ENCODE measurements around the gene CCDC14.
"Not testable (repeated sequence)": the region's sequence is repeated elsewhere in the genome, so short reads cannot be mapped to it uniquely, and the experiment has no call there.

The CCDC14 gene

DNA sequence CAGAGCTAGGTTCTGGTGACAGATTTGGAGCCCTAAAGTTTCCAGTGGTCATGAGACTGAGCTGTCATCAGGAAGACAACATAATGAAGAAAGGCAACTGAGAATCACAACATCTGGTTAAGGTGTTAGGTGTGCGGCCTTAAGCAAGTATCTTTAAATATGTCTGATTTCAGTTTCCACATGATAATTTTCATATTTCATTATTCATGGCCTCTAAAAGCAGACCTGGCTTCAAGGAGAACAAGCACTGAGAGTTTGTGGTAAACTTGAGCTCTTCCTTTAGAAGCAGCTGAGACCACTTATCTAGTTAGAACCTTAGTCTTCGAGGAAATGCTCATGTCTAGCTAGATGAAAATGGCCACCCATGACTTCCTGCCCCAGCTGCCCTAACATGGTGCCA is 51.2 kb downstream of the CCDC14 start:
- Mint-ChIP-seq H3K4me1 (ENCODE audit: low read depth) (no peaks in the 10 kb centered on the region), H3K36me3 (ENCODE audit: low read depth) (no peaks in the 10 kb centered on the region), H3K27me3 (ENCODE audit: low read depth) (peaks cover 3% of the 10 kb centered on the region), H3K9me3 (no peaks in the 10 kb centered on the region), H3K27ac (no peak overlapping the region), H3K4me3 (no peak overlapping the region)
- DNase-seq (ENCODE audit: low spot score): no peak

DNA sequence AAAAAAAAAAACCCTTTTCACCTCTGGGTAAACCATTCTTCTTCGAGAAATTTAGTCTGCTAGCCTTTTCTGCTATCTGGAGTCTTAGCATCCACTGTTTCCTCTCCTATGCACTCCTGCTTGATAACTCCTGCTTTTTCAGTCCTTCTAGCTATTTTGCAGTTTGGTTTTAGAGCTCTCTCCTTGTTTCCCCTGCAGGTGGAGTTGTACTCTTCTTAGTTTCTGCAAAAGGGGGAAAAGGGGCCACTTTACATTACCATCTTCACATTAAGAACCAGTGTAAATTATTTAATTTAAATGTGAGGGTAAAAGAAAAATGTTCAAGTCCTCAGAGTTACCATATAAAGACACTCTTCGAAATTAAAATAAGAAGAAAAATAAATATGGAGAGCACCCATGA is 53.3 kb downstream of the CCDC14 start:
- H3K36me3 Mint-ChIP-seq (ENCODE audit: low read depth): no peaks in the 10 kb centered on the region
- no peak overlapping the region for H3K27ac Mint-ChIP-seq
- no peaks in the 10 kb centered on the region for H3K9me3 Mint-ChIP-seq
- no peak for DNase-seq (ENCODE audit: low spot score)
- H3K27me3 Mint-ChIP-seq (ENCODE audit: low read depth): peaks cover 3% of the 10 kb centered on the region
- no peak overlapping the region for H3K4me3 Mint-ChIP-seq
- H3K4me1 Mint-ChIP-seq (ENCODE audit: low read depth): no peaks in the 10 kb centered on the region

DNA sequence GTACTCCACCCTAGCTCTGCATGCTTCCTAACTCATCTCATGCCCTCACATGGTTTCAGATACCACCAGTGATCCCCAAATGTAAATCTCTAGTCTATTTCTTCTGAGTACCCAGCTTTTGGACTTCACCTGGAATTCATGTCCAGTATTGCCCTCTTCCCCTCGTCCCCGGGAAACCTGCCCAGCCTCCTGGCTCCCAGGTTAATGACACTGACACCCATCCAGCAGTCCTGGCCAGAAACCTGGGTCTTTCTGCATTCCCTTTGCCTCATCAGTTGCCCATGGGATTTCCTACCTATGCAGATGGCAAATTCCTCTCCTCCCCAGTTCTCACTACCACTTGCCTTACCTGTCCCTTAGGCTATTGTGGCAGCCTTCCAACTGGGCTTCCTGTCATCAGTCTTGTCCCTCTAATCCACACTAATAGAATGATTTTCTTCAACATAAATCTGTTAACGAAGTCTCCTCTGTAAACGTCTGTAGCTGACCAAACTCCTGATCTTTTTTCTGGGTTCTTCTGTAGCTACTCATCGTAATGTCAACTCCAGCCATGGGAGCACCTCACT is 61.6 kb downstream of the CCDC14 start:
- no peaks in the 10 kb centered on the region for H3K4me1 Mint-ChIP-seq (ENCODE audit: low read depth)
- DNase-seq (ENCODE audit: low spot score): no peak
- H3K36me3 Mint-ChIP-seq (ENCODE audit: low read depth): no peaks in the 10 kb centered on the region
- H3K4me3 Mint-ChIP-seq: no peak overlapping the region
- H3K27ac Mint-ChIP-seq: no peak overlapping the region
- peaks cover 12% of the 10 kb centered on the region for H3K27me3 Mint-ChIP-seq (ENCODE audit: low read depth)
- no peaks in the 10 kb centered on the region for H3K9me3 Mint-ChIP-seq

DNA sequence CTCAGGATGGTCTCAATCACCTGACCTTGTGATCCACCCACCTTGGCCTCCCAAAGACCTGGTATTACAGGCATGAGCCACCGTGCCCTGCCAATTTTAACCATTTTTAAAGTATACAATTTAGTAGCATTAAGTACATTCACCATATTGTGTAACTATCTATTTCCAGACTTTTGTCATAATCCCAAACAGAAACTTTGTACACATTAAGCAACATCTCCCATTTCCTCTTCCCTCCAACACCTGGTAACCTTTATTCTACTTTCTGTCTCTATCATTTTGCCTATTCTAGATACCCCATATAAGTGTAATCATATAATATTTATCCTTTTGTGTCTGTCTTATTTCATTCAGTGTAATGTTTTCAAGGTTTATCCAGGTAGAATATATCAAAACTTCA is 68.0 kb downstream of the CCDC14 start:
- Mint-ChIP-seq H3K36me3 (ENCODE audit: low read depth) (no peaks in the 10 kb centered on the region), H3K27me3 (ENCODE audit: low read depth) (peaks cover 17% of the 10 kb centered on the region), H3K27ac (no peak overlapping the region), H3K4me3 (no peak overlapping the region), H3K4me1 (ENCODE audit: low read depth) (no peaks in the 10 kb centered on the region), H3K9me3 (peaks cover 8% of the 10 kb centered on the region)
- no peak for DNase-seq (ENCODE audit: low spot score)

DNA sequence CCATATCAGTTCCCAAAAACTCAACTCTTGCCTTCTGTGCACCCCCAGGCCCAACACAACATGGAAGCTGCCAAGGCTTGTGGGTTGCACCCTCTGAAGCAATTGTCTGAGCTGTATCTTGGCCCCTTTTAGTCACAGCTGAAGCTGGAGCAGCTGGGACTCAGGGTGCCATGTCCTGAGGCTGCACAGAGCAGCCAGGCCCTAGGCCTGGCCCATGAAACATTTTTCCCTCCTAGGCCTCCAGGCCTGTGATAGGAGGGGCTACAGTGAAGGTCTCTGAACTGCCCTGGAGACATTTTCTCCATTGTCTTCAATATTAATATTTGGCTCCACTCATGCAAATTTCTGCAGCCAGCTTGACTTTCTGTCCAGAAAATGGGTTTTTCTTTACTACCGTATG is 68.8 kb downstream of the CCDC14 start:
- Mint-ChIP-seq H3K27me3 (ENCODE audit: low read depth) (peaks cover 16% of the 10 kb centered on the region), H3K9me3 (peaks cover 8% of the 10 kb centered on the region), H3K36me3 (ENCODE audit: low read depth) (no peaks in the 10 kb centered on the region), H3K4me3 (no peak overlapping the region), H3K27ac (no peak overlapping the region), H3K4me1 (ENCODE audit: low read depth) (no peaks in the 10 kb centered on the region)
- no peak for DNase-seq (ENCODE audit: low spot score)

DNA sequence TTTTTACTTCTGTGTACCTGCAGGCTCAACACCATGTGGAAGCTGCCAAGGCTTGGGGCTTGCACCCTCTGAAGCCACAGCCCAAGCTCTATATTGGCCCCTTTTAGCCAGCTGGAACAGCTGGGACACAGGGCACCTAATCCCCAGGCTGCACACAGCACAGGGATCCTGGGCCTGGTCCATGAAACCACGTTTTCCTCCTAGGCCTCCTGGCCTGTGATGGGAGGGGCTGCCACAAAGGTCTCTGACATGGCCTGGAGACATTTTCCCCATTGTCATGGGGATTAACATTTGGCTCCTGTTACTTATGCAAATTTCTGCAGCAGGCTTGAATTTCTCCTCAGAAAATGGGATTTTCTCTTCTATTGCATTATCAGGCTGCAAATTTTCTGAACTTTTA is 70.0 kb downstream of the CCDC14 start:
- DNase-seq (ENCODE audit: low spot score); H3K9me3 Mint-ChIP-seq; H3K4me3 Mint-ChIP-seq; H3K27ac Mint-ChIP-seq; H3K4me1 Mint-ChIP-seq (ENCODE audit: low read depth); H3K36me3 Mint-ChIP-seq (ENCODE audit: low read depth): not testable (repeated sequence)
- peaks cover 24% of the 10 kb centered on the region for H3K27me3 Mint-ChIP-seq (ENCODE audit: low read depth)

DNA sequence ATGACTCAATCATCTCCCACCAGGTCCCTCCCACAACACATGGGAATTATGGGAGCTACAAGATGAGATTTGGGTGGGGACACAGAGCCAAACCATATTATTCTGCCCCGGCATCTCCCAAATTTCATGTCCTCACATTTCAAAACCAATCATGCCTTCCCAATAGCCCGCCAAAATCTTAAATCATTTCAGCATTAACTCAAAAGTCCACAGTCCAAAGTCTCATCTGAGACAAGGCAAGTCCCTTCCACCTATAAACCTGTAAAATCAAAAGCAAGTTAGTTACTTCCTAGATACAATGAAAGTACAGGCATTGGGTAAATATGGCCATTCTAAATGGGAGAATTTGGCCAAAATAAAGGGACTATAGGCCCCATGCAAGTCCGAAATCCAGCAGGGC is 70.9 kb downstream of the CCDC14 start:
- H3K4me3 Mint-ChIP-seq; DNase-seq (ENCODE audit: low spot score); H3K36me3 Mint-ChIP-seq (ENCODE audit: low read depth); H3K27ac Mint-ChIP-seq; H3K9me3 Mint-ChIP-seq; H3K4me1 Mint-ChIP-seq (ENCODE audit: low read depth): not testable (repeated sequence)
- peaks cover 30% of the 10 kb centered on the region for H3K27me3 Mint-ChIP-seq (ENCODE audit: low read depth)

DNA sequence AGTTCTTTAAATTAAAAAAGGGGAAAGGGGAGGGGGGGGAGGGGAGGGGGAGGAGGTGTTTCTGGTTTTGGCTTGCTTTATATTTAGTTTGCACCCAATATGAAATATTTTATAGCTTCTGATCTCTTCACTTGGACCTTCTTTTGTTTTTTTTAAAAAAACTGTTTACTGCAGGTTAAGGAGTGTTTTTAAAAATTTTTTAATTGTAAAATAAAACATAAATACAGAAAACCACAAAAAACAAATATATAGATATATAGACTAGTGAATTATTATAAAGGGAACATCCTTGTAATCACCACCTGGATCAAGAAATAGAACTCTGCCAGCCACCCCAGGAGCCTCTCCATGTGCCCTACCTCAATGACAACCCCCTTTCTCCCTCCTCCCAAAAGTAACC is 76.0 kb downstream of the CCDC14 start:
- H3K9me3 Mint-ChIP-seq: no peaks in the 10 kb centered on the region

DNA sequence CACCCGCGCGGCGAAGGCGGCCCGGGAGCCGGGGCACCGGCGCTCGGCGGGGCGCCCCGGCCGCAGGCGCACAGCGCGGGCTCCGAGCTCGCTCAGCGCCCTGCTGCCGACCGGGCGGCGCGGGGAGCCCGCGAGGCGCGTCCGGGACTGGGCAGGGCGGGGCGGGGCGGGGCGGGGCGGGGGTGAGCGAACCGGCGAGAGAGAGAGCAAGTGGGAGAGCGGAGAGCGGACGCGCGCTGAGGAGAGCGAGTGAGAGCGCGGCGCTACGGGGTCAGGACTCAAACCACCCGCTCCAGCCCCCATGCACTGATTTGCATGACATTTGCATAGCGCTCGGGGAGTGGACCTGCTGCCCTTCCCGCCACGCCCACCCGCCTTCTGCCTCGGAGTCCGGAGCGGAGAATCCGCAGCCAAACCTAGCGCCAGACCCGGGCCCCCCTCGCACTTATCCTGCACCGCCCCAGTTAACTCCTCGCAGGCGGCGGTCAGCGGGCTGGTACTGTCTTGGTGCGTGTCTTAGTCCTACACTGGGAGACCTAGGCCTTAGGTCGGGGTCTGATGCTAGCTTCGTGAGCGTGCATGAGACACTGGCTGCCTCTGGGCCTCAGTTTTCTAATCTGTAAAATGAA is 76.7 kb downstream of the CCDC14 start, which contains the start of gene MYLK:
TSS of gene MYLK (minus strand) at position 130 of the 629 bp plus-strand sequence. CDS start 90,491 bp downstream, outside the sequence.
- no peaks in the 10 kb centered on the region for H3K36me3 Mint-ChIP-seq (ENCODE audit: low read depth)
- peak; percentile 63 for DNase-seq (ENCODE audit: low spot score)

More for the DNA sequence above, 76.0 kb downstream of the CCDC14 start:
- DNase-seq (ENCODE audit: low spot score): no peak
- Mint-ChIP-seq H3K27me3 (ENCODE audit: low read depth) (peaks cover 65% of the 10 kb centered on the region), H3K36me3 (ENCODE audit: low read depth) (no peaks in the 10 kb centered on the region), H3K4me1 (ENCODE audit: low read depth) (peaks cover 14% of the 10 kb centered on the region), H3K27ac (no peak overlapping the region), H3K4me3 (peak overlapping the region; percentile 21)

DNA sequence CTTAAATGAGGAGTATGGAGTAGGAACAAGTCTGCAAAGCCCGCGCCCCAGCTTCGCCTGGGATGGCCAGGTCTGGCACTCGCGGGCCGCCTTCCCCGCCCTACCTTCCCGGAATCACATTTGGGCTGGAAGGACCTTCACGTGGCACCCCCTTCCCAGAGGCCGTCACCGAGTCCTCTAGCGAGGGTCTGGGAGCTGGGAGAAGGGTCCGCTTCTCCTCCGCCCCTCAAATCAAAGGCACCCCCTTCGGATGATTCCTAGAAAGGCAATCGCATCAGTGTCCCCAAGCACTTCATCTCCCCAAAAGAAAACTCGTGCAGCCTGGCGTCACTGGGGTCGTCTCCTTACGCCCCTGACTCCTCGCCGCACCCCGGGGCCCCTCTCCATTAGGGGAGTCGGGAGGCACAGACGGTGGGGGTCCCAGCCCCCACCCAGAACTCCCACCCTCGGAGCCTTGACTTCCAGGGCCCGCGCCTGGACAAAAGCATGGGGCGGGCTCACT is 77.3 kb downstream of the CCDC14 start:
- H3K27ac Mint-ChIP-seq: no peak overlapping the region
- H3K4me1 Mint-ChIP-seq (ENCODE audit: low read depth): peaks cover 14% of the 10 kb centered on the region
- peak overlapping the region; percentile 71 for H3K4me3 Mint-ChIP-seq
- peaks cover 60% of the 10 kb centered on the region for H3K27me3 Mint-ChIP-seq (ENCODE audit: low read depth)
- H3K36me3 Mint-ChIP-seq (ENCODE audit: low read depth): no peaks in the 10 kb centered on the region
- no peak for DNase-seq (ENCODE audit: low spot score)
- no peaks in the 10 kb centered on the region for H3K9me3 Mint-ChIP-seq

More for the DNA sequence above, 76.7 kb downstream of the CCDC14 start, which contains the start of gene MYLK:
- Mint-ChIP-seq H3K4me1 (ENCODE audit: low read depth) (peaks cover 14% of the 10 kb centered on the region), H3K27me3 (ENCODE audit: low read depth) (peaks cover 62% of the 10 kb centered on the region), H3K9me3 (no peaks in the 10 kb centered on the region), H3K4me3 (peak within 1 kb of the TSS; percentile 83), H3K27ac (no peak within 1 kb of the TSS)

DNA sequence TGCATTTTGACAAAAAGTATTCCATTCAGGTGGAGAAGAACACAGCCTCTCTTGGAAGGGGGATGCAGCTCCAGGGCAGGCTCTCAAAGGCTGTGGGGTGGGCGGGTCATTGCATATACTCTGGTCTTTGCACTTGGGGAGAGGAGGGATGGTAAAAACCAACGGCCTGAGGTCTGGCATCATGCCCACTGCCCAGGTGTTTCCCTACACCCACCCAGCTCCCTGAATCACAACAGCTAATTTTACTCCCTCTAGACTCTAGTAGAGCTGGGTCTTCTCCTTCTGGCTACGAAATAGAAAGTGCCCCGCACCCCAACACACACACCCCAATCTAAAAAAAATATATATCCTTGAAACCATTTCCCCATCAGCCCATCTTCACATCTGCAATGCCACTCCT is 77.9 kb downstream of the CCDC14 start:
- peak overlapping the region; percentile 71 for H3K4me3 Mint-ChIP-seq
- H3K27me3 Mint-ChIP-seq (ENCODE audit: low read depth): peaks cover 56% of the 10 kb centered on the region
- no peak for DNase-seq (ENCODE audit: low spot score)
- no peak overlapping the region for H3K27ac Mint-ChIP-seq
- no peaks in the 10 kb centered on the region for H3K9me3 Mint-ChIP-seq
- H3K36me3 Mint-ChIP-seq (ENCODE audit: low read depth): no peaks in the 10 kb centered on the region
- H3K4me1 Mint-ChIP-seq (ENCODE audit: low read depth): peaks cover 14% of the 10 kb centered on the region

DNA sequence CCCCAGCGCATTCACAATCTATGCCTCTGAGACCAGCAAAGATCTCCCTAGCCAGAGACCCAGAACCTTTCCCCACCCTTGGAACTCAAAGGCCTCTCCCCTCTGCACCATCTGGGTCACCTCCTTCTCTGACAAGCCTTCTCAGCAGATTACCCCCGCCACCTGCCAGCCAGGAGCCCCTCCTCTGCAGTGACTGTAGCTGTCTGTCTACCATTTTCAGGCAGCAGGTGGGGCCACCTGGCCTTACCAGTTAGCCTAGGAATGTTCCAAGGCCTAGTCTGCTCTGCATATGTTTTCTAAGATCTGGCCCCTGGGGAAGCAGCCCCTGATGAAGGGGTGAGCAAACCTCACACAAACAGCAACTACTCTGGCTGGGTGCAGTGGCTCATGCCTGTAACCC is 79.3 kb downstream of the CCDC14 start:
- DNase-seq (ENCODE audit: low spot score): no peak
- H3K27me3 Mint-ChIP-seq (ENCODE audit: low read depth): peaks cover 57% of the 10 kb centered on the region
- no peak overlapping the region for H3K27ac Mint-ChIP-seq
- no peaks in the 10 kb centered on the region for H3K36me3 Mint-ChIP-seq (ENCODE audit: low read depth)
- H3K4me1 Mint-ChIP-seq (ENCODE audit: low read depth): peaks cover 14% of the 10 kb centered on the region
- no peak overlapping the region for H3K4me3 Mint-ChIP-seq
- no peaks in the 10 kb centered on the region for H3K9me3 Mint-ChIP-seq

DNA sequence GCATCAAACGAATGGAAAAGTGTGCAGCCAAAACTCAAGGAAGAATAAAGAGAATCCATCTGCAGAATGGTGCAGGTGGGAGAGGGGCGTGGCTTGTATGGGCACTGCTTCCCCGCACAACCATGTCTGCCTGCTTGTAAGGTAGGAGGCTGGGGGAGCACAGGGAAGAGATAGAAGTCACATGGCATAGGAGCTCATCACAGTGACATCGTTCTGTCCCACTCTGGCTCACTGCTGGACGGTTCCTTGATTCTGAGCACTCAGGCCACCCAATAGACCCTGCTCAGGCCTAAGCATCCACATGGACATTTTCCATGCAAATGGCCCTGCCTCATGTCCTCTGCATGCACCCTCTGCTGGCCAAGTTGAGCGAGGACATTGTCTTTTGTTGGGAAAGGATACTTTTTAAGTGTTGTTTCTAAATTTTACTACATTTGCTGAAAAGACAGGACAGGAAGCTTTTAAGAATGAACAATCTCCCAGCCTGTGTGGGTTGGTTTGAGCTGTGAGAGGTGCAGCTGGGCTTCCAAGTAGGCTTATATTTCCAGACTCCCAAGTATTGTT is 79.9 kb downstream of the CCDC14 start:
- Mint-ChIP-seq H3K36me3 (ENCODE audit: low read depth) (no peaks in the 10 kb centered on the region), H3K4me1 (ENCODE audit: low read depth) (peaks cover 14% of the 10 kb centered on the region), H3K9me3 (no peaks in the 10 kb centered on the region), H3K4me3 (no peak overlapping the region), H3K27ac (no peak overlapping the region), H3K27me3 (ENCODE audit: low read depth) (peaks cover 52% of the 10 kb centered on the region)
- no peak for DNase-seq (ENCODE audit: low spot score)

DNA sequence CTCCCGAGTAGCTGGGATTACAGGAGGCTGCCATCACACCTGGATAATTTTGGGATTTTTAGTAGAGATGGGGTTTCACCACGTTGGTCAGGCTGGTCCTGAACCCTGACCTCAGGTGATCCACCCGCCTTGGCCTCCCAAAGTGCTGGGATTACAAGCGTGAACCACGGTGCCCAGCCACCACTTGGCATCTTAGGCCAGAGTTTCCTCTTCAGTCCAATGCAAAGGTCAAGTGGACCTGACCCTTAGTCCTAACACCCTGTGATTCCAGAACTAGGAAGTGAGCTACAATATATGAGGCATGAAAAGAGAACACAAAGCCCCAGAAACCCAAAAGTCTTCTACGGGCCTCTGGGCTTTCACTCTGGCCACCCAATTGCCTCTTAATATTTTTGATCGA is 82.2 kb downstream of the CCDC14 start:
- no peak for DNase-seq (ENCODE audit: low spot score)
- no peaks in the 10 kb centered on the region for H3K9me3 Mint-ChIP-seq
- no peaks in the 10 kb centered on the region for H3K36me3 Mint-ChIP-seq (ENCODE audit: low read depth)
- no peak overlapping the region for H3K4me3 Mint-ChIP-seq
- no peak overlapping the region for H3K27ac Mint-ChIP-seq
- peaks cover 10% of the 10 kb centered on the region for H3K4me1 Mint-ChIP-seq (ENCODE audit: low read depth)
- H3K27me3 Mint-ChIP-seq (ENCODE audit: low read depth): peaks cover 48% of the 10 kb centered on the region

All from T-helper 2 cell treated with Interferon-gamma antibody and Interleukin-4, amounts not matched to agents 5 μg/mL and 100 μg/mL, for 36 hours (primary cell).